GM12874 (cell line): ENCODE measurements around the gene FLNC.

Experiments
- CTCF ChIP-seq: IDR thresholded peaks from 2 replicates; pipeline ENCODE4 v1.5.1; 2011; ENCODE audit warnings: low read depth, mild to moderate bottlenecking, control low read depth, low read length, moderate library complexity; ENCODE audit not compliant: insufficient read depth

The FLNC gene

DNA sequence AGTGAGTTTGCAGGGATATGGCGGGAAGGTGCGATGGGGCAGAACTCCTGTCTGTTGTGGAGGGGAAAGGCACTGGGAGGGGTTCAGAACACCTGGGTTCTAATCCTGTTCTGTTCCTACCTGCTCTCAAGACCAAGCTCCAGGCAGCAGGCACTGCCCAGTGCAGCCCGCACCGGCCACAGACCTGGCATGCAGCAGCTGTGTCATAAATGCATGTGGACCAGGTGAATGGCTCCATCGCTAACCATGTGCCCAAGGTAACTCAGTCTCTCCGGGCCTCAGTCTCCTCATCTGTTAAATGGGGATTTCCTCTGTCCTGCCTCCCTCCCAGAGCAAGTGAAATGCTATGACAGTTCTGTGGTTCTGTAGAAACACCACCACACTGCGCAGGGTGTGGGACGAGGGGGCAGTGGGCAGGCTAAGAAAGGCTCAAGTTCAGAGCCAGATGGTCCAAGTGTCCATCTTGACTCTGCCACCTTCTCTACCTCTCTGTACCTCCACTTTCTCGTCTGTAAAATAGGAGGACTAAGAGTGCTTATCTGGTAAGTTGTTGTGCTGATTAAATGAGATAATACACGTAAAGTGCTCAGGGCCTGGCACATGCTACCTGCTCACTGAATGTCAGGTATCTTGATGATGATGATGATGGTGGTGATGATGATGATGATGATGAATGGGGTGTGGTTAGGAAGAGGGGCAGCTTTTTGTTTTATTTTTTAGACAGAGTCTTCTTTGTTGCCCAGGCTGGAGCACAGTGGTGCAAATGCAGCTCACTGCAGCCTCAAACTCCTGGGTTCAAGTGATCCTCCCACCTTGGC lies 55.4 kb downstream of the FLNC start:
- no peak for TF ChIP-seq CTCF

- no peak for TF ChIP-seq CTCF
Measured at GRCh38 chr7:128886391-128887168, 56.4 kb downstream of the FLNC start.

GRCh38 chr7:128887169-128888038 lies 57.2 kb downstream of the FLNC start:
- TF ChIP-seq CTCF = no peak

DNA sequence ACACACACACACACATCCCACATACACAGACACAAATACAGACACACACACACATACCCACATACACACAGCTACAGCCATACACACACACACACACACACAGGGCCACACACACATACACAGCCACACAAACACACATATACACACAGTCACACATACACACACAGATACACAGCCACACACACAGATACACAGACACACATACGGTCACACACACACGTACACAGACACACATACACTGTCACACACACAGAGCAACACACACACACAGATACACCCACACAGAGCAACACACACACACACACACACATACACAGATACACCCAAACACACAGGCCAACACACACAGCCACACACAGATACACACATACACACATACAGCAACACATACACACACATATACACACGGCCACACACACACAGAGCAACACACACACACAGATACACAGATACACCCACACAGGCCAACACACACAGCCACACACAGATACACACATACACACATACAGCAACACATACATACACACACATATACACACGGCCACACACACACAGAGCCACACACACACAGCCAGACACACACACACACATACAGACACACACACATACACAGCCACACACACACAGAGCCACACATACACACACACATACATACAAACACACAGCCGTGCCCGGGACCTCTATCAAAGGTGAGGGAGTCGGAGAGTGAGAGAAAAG lies 58.0 kb downstream of the FLNC start:
- TF ChIP-seq CTCF = no peak

- TF ChIP-seq CTCF = no peak
Measured at GRCh38 chr7:128888756-128889095, 58.5 kb downstream of the FLNC start.

GRCh38 chr7:128889121-128889520 lies 58.9 kb downstream of the FLNC start:
- TF ChIP-seq CTCF = no peak
